ENCODE measurements around the gene IGLL5.

Gene IGLL5

GRCh38 chr22:22943521-22944267 lies 56.1 kb downstream of the IGLL5 start:
- no peak for DNase-seq
- in situ Hi-C loops (cut with MboI; ENCODE audit: low pct_unique_long_range_greater_than_20kb, low sequenced_read_pairs): no loop called here

DNA sequence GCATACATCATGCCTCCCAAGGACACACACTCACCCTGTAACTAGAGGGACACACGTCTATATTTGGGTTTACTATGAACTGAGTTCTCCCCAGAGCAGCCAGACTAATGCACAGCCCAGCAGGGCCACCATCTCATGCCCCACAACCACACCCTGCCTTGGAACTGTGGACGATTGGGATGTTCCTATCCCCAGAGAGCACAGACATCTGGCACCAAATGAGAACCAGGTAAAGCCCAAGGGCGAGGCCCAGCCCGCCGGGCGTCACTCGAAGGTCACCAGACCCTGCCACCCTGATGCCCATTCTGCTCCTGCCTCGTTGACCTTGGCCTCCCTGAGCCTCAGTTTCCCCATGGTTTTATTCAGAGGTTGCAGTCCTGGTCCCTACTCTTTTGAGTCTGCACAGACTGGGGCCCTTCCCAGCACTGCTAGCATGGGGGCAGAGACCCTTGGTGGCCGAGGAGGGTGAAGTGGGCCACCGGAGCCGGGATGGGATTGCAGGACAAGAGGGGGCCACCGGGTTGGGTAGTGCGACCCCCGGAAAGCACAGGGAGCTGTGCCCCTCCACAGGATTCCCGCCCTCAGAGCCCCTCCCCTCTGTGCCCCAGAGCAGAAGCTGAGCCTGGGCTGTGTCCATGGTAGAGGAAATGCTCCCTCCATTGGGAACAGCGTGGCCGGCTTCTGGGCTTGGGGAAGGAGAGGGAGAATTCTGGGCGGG lies 56.8 kb downstream of the IGLL5 start:
- no peak for DNase-seq
- in situ Hi-C loops (cut with MboI; ENCODE audit: low pct_unique_long_range_greater_than_20kb, low sequenced_read_pairs): no loop called here

DNA sequence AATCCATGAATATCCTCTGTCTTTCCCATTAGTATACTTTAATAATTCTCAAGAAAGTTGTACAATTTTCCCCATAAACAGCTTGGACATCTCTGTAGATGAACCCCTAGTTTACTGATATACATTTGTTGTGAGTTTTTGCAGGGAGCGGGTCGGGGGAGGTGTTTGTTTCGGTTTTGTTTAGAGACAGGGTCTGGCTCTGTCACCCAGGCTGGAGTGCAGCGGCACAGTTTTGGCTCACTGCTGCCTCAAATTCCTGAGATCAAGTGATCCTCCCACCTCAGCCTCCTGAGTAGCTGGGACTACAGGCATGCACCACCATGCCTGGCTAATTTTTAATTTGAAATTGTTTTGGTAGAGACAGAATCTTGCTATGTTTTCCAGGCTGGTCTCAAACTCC lies 57.6 kb downstream of the IGLL5 start:
- in situ Hi-C loops (cut with MboI; ENCODE audit: low pct_unique_long_range_greater_than_20kb, low sequenced_read_pairs): no loop called here

More for the DNA sequence above, 57.6 kb downstream of the IGLL5 start:
- no peak for DNase-seq
